NCI-H146 (cell line): Measurements from ENCODE around the gene GPR4.
A peak's percentile ranks its signal among the peaks of the same experiment; 100 is the strongest.
"Not testable (repeated sequence)": the region's sequence is repeated elsewhere in the genome, so short reads cannot be mapped to it uniquely, and the experiment has no call there.

Source experiments
- DNase-seq: peaks from one replicate; lab custom pipeline; 2025; lab: John Stamatoyannopoulos, UW

GPR4 gene

GRCh38 chr19:45621976-45622503 is 20.0 kb upstream of the GPR4 start:
- no peak for DNase-seq

GRCh38 chr19:45621389-45621788 is 19.4 kb upstream of the GPR4 start:
- no peak for DNase-seq

- DNase-seq, result no peak
These were observed 14.6 kb upstream of the GPR4 start for GRCh38 chr19:45616704-45617017.

- DNase-seq, result peak; percentile 71
These were observed 14.0 kb upstream of the GPR4 start for GRCh38 chr19:45615795-45616703.

- DNase-seq, result not testable (repeated sequence)
These were observed 13.0 kb upstream of the GPR4 start for GRCh38 chr19:45615056-45615455.

GRCh38 chr19:45613926-45614725 is 12.1 kb upstream of the GPR4 start:
- no peak for DNase-seq

GRCh38 chr19:45608948-45609347 is 6.9 kb upstream of the GPR4 start:
- no peak for DNase-seq

- peak; percentile 62 for DNase-seq
These were observed 5.3 kb upstream of the GPR4 start for GRCh38 chr19:45607071-45608029.

GRCh38 chr19:45601115-45601514 is 897 bp downstream of the GPR4 start:
- no peak for DNase-seq

- DNase-seq, result no peak
These were observed 1.6 kb downstream of the GPR4 start for GRCh38 chr19:45600340-45600885.

GRCh38 chr19:45599286-45599685 is 2.7 kb downstream of the GPR4 start:
- DNase-seq, result no peak

- DNase-seq, result no peak
These were observed 3.6 kb downstream of the GPR4 start for GRCh38 chr19:45598267-45599001.

- DNase-seq, result no peak
These were observed 4.4 kb downstream of the GPR4 start for GRCh38 chr19:45597425-45598111.

GRCh38 chr19:45595814-45596213 is 6.2 kb downstream of the GPR4 start:
- no peak for DNase-seq

GRCh38 chr19:45593520-45593919 is 8.5 kb downstream of the GPR4 start:
- no peak for DNase-seq

GRCh38 chr19:45592366-45592765 is 9.6 kb downstream of the GPR4 start:
- DNase-seq, result no peak

- no peak for DNase-seq
These were observed 10.4 kb downstream of the GPR4 start for GRCh38 chr19:45591638-45592005.

GRCh38 chr19:45591004-45591637 is 10.9 kb downstream of the GPR4 start:
- peak; percentile 83 for DNase-seq

- DNase-seq, result no peak
These were observed 11.6 kb downstream of the GPR4 start for GRCh38 chr19:45590300-45591003.
